SK-N-SH (cell line): ENCODE data around the gene PAFAH1B1. TPM values are rescaled to one million over a fixed set of nuclear protein-coding genes. Genes with fewer than 3 reads are reported as not detected.

ENCODE experiments used
- CTCF ChIA-PET: fragments of 300-600, 350-600 bp; formaldehyde crosslinking; extraction: SDS; loops from one replicate; lab custom pipeline; 2021; lab: Yijun Ruan, JAX
- POLR2A ChIA-PET: fragments of 350-600 bp; sonication (Branson Sonifier 250); formaldehyde crosslinking; extraction: SDS; loops from one replicate; lab custom pipeline; 2020; ENCODE audit warnings: antibody characterized with exemption, inconsistent platforms; lab: Yijun Ruan, JAX
- DNase-seq: peaks from one replicate; pipeline ENCODE4 v3.0.0; 2012
- H2AFZ ChIP-seq: fragments of 200-600 bp; sonication (generic); 2 replicates; pipeline ENCODE4 v1.8.1; 2016; ENCODE audit warnings: antibody characterized with exemption, mild to moderate bottlenecking, low read depth
- H3F3A ChIP-seq: fragments of 200-600 bp; sonication (generic); replicated peaks from 2 replicates; pipeline ENCODE3; 2016; ENCODE audit warnings: antibody characterized with exemption, mild to moderate bottlenecking; ENCODE audit not compliant: insufficient read depth
- H3K27ac ChIP-seq, 2 experiments: fragments of 200-500 bp in 1 of 2; fragments of 200-600 bp in 1 of 2; sonication (Bioruptor generic) in 1 of 2; sonication (generic), shearing (Covaris generic) in 1 of 2; 2 replicates each; pipeline versions ENCODE4 v1.5.1 to v1.6.1; 2014 to 2016; ENCODE audit warnings: low read depth in 2 of 2, inconsistent platforms in 1 of 2, low read length in 1 of 2, mild to moderate bottlenecking in 1 of 2, mixed read lengths in 1 of 2
- H3K27me3 ChIP-seq: fragments of 200-600 bp; sonication (generic), shearing (Covaris generic); 2 replicates; pipeline ENCODE4 v1.6.1; 2016; ENCODE audit warnings: mixed run types; ENCODE audit not compliant: insufficient read depth
- H3K36me3 ChIP-seq, 2 experiments: fragments of 200-500 bp in 1 of 2; fragments of 200-600 bp in 1 of 2; sonication (Bioruptor generic) in 1 of 2; sonication (generic) in 1 of 2; replicated peaks in 1 of 2; 2 replicates each; pipeline versions ENCODE3 to v1.5.1; 2014 to 2016; ENCODE audit warnings: low read length in 1 of 2, mild to moderate bottlenecking in 1 of 2; ENCODE audit not compliant: insufficient read depth in 2 of 2, control insufficient read depth in 1 of 2
- H3K4me1 ChIP-seq, 2 experiments: fragments of 200-500 bp in 1 of 2; fragments of 200-600 bp in 1 of 2; sonication (Bioruptor generic) in 1 of 2; sonication (generic), shearing (Covaris generic) in 1 of 2; 2 replicates each; pipeline versions ENCODE4 v1.5.1 to v1.6.1; 2014 to 2016; ENCODE audit warnings: low read depth in 1 of 2, low read length in 1 of 2, mixed run types in 1 of 2; ENCODE audit not compliant: insufficient read depth in 2 of 2, control insufficient read depth in 1 of 2
- H3K4me2 ChIP-seq: fragments of 200-600 bp; sonication (generic), shearing (Covaris generic); 2 replicates; pipeline ENCODE4 v1.6.1; 2017; ENCODE audit warnings: mixed run types
- H3K4me3 ChIP-seq, 2 experiments: fragments of 200-500 bp in 1 of 2; fragments of 200-600 bp in 1 of 2; sonication (Bioruptor generic) in 1 of 2; sonication (generic), shearing (Covaris generic) in 1 of 2; 2 replicates each; pipeline versions ENCODE4 v1.5.1 to v1.8.1; 2014 to 2016; ENCODE audit warnings: low read depth in 2 of 2, inconsistent platforms in 1 of 2, low read length in 1 of 2, mild to moderate bottlenecking in 1 of 2, mixed read lengths in 1 of 2, moderate library complexity in 1 of 2
- H3K79me2 ChIP-seq: fragments of 200-600 bp; sonication (generic); 2 replicates; pipeline ENCODE4 v1.8.1; 2017; ENCODE audit warnings: mild to moderate bottlenecking; ENCODE audit not compliant: insufficient read depth
- H3K9ac ChIP-seq: fragments of 200-600 bp; sonication (generic); 2 replicates; pipeline ENCODE4 v1.6.1; 2017; ENCODE audit warnings: mixed run types
- H3K9me2 ChIP-seq: fragments of 200-600 bp; sonication (generic); 2 replicates; pipeline ENCODE4 v1.6.1; 2017; ENCODE audit warnings: mixed run types
- H3K9me3 ChIP-seq: fragments of 200-600 bp; sonication (generic); 2 replicates; pipeline ENCODE4 v1.6.1; 2017; ENCODE audit warnings: mixed run types, mild to moderate bottlenecking, moderate library complexity
- H4K20me1 ChIP-seq: fragments of 200-600 bp; sonication (generic); 2 replicates; pipeline ENCODE4 v1.6.1; 2017; ENCODE audit warnings: mild to moderate bottlenecking, mixed run types; ENCODE audit not compliant: insufficient read depth
- EZH2phosphoT487 ChIP-seq: fragments of 200-600 bp; sonication (generic); IDR thresholded peaks from 2 replicates; pipeline ENCODE4 v1.6.1; 2017; ENCODE audit warnings: low read depth, mixed run types, mild to moderate bottlenecking, antibody characterized with exemption, moderate library complexity, borderline replicate concordance
- FOXJ3 ChIP-seq: sonication (generic); formaldehyde crosslinking; IDR thresholded peaks from 2 replicates; pipeline ENCODE4 v1.5.1; 2020; ENCODE audit warnings: mild to moderate bottlenecking, missing genetic modification reagents
- FOXM1 ChIP-seq: IDR thresholded peaks from 2 replicates; pipeline ENCODE4 v1.4.0; 2012; ENCODE audit warnings: low read depth, mild to moderate bottlenecking
- GATA2 ChIP-seq: sonication (generic); formaldehyde crosslinking; IDR thresholded peaks from 2 replicates; pipeline ENCODE4 v1.5.0; 2020; ENCODE audit warnings: mild to moderate bottlenecking, missing genetic modification reagents
- IRF3 ChIP-seq: fragments of 150-350 bp; IDR thresholded peaks from 2 replicates; pipeline ENCODE4 v1.6.1; 2016; ENCODE audit warnings: mild to moderate bottlenecking, low read depth, low read length
- JUND ChIP-seq: IDR thresholded peaks from 2 replicates; pipeline ENCODE4 v1.4.0; 2012
- MAX ChIP-seq: IDR thresholded peaks from 2 replicates; pipeline ENCODE4 v1.4.0; 2012; ENCODE audit warnings: low read depth
- PBX3 ChIP-seq: IDR thresholded peaks from 2 replicates; pipeline ENCODE4; 2012
- RAD21 ChIP-seq: IDR thresholded peaks from 2 replicates; pipeline ENCODE4 v1.6.1; 2012; ENCODE audit warnings: mild to moderate bottlenecking, low read length
- RFX5 ChIP-seq: IDR thresholded peaks from 2 replicates; pipeline ENCODE4 v1.6.1; 2012; ENCODE audit warnings: mild to moderate bottlenecking, improper control_type of control experiment, low read length
- SIN3A ChIP-seq: IDR thresholded peaks from 2 replicates; pipeline ENCODE4 v1.6.1; 2012; ENCODE audit warnings: low read depth, mild to moderate bottlenecking, low read length, moderate library complexity, borderline replicate concordance
- TCF12 ChIP-seq: IDR thresholded peaks from 2 replicates; pipeline ENCODE4 v1.4.0; 2012
- USF1 ChIP-seq: IDR thresholded peaks from 2 replicates; pipeline ENCODE4 v1.4.0; 2012; ENCODE audit warnings: low read depth, borderline replicate concordance
- YY1 ChIP-seq: IDR thresholded peaks from 2 replicates; pipeline ENCODE4 v1.4.0; 2012; ENCODE audit warnings: low read depth, mild to moderate bottlenecking
- WGBS: methylation state at CpG from one replicate; pipeline ENCODE4 v1.1.6; 2017; ENCODE audit warnings: low lambda C conversion rate; 5-methylcytosine and 5-hydroxymethylcytosine counted together
- polyA plus RNA-seq, 3 experiments: library from polyadenylated mRNA; depleted of rRNA; stranded (reverse); fragments of >200 nt; gene quantifications; 2 replicates each; pipeline ENCODE4 v1.2.3, GENCODE V29; 2012
- TF ChIP-seq, protein P1 (sequence below): IDR thresholded peaks from 2 replicates; pipeline ENCODE4 v1.4.0; 2012; ENCODE audit warnings: low read depth, borderline replicate concordance
- TF ChIP-seq, protein P2 (sequence below): fragments of 200-600 bp; sonication (generic); IDR thresholded peaks from 2 replicates; pipeline ENCODE4 v1.6.1; 2017; ENCODE audit warnings: antibody characterized with exemption, mild to moderate bottlenecking, moderate library complexity

Gene PAFAH1B1
- polyA plus RNA-seq, 1 of the 3 experiments (the other 2 are of a cell fraction): 37.3 TPM

DNA sequence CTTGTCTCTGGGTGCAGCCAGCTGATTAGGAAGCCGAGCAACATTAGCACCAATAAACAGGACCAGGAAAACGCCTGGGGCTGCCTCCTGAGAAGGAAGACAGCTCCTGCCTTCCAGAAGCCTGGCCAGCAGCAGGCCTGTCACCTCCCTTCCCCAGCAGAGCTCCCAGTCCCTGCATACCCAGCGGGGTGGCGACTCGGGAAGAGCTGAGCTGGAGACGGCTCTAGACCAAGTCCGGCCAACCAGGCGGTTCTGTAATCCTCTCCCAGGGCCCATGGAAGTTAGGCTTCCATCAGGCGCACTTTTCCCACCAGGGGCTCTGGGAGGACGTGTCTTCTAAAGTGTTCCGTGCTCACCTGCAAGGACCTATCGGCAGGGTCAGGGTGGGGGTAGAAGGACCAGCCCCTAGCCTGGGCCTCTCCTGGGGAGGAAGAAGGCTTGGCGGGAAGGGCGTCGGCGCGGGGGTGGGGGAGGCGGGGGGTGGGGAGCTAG, 130.1 kb downstream of the PAFAH1B1 start:
- Histone ChIP-seq H3K9me2 (no peaks in the 10 kb centered on the region), H3K4me3 (no peak overlapping the region), H3K4me1 (no peaks in the 10 kb centered on the region), H3K9ac (no peak overlapping the region), H3K4me2 (no peak overlapping the region), H3F3A (no peaks in the 10 kb centered on the region), H3K36me3 (no peaks in the 10 kb centered on the region), H3K9me3 (no peaks in the 10 kb centered on the region), H4K20me1 (no peaks in the 10 kb centered on the region), H3K27me3 (no peaks in the 10 kb centered on the region), H2AFZ (no peak overlapping the region), H3K79me2 (no peaks in the 10 kb centered on the region), H3K27ac (no peak overlapping the region)
- 85% methylated on average over 17 of the region's 18 CpGs for WGBS
- ChIA-PET POLR2A (no interaction called here), CTCF (no interaction called here)
- no peak for DNase-seq
- TF ChIP-seq SIN3A: no peak
- no peak for TF ChIP-seq GATA2
- no peak for TF ChIP-seq IRF3
- no peak for TF ChIP-seq YY1
- TF ChIP-seq, protein P1, sequence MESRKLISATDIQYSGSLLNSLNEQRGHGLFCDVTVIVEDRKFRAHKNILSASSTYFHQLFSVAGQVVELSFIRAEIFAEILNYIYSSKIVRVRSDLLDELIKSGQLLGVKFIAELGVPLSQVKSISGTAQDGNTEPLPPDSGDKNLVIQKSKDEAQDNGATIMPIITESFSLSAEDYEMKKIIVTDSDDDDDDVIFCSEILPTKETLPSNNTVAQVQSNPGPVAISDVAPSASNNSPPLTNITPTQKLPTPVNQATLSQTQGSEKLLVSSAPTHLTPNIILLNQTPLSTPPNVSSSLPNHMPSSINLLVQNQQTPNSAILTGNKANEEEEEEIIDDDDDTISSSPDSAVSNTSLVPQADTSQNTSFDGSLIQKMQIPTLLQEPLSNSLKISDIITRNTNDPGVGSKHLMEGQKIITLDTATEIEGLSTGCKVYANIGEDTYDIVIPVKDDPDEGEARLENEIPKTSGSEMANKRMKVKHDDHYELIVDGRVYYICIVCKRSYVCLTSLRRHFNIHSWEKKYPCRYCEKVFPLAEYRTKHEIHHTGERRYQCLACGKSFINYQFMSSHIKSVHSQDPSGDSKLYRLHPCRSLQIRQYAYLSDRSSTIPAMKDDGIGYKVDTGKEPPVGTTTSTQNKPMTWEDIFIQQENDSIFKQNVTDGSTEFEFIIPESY: no peak
- TF ChIP-seq FOXJ3: no peak

DNA sequence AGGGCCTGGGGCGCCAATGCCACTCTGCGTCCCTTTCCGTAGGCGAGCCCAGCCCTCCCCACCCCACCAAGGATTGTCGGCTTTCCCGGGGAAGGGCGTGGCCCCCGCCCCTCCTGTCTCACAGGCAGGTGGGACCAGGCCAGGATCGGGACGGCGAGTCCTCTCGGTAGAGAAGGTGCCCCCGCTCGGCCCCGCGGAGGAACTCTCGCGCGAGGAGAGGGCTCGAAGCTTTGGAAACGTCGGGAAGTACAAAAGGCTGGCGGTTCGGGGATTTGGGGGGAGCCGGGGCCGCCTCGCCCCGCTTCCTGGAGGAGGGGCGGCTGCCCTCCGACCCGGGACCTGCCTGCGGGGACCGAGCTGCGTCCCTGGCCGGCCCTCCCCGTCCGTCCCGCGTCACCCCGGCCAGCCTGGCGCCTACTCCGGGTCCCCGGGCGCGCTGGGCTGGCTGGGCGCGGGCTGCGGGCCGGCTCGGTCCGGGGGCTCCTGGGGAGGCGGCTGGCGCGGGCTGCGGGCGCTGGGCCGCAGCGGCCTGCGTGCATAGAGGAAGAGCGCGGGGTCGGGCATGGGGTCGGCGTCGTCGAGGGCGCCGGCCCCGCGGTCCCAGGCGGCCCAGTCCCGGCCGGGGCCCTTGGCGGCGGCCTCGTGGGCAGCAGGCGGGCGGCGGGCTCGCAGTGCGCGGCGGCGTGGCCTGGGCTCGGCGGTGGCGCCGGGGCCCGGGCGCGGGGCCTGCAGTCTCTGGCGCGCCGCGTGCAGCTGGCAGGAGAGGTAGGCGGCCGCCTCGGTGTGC, 130.7 kb downstream of the PAFAH1B1 start:
- POLR2A ChIA-PET: no interaction called here

More for the DNA sequence above, 130.7 kb downstream of the PAFAH1B1 start:
- Histone ChIP-seq H3F3A (no peaks in the 10 kb centered on the region), H3K4me2 (no peak overlapping the region), H3K79me2 (no peaks in the 10 kb centered on the region), H3K4me3 (no peak overlapping the region), H3K36me3 (no peaks in the 10 kb centered on the region), H4K20me1 (no peaks in the 10 kb centered on the region), H3K4me1 (no peaks in the 10 kb centered on the region), H3K9me2 (no peaks in the 10 kb centered on the region), H3K9me3 (no peaks in the 10 kb centered on the region), H3K27me3 (no peaks in the 10 kb centered on the region), H2AFZ (no peak overlapping the region), H3K9ac (no peak overlapping the region), H3K27ac (no peak overlapping the region)
- CTCF ChIA-PET: no interaction called here
- TF ChIP-seq JUND (no peak), MAX (no peak), RFX5 (no peak), TCF12 (no peak), EZH2phosphoT487 (no peak), USF1 (no peak), GATA2 (no peak), FOXM1 (no peak), RAD21 (no peak), PBX3 (no peak)
- TF ChIP-seq, protein P2, sequence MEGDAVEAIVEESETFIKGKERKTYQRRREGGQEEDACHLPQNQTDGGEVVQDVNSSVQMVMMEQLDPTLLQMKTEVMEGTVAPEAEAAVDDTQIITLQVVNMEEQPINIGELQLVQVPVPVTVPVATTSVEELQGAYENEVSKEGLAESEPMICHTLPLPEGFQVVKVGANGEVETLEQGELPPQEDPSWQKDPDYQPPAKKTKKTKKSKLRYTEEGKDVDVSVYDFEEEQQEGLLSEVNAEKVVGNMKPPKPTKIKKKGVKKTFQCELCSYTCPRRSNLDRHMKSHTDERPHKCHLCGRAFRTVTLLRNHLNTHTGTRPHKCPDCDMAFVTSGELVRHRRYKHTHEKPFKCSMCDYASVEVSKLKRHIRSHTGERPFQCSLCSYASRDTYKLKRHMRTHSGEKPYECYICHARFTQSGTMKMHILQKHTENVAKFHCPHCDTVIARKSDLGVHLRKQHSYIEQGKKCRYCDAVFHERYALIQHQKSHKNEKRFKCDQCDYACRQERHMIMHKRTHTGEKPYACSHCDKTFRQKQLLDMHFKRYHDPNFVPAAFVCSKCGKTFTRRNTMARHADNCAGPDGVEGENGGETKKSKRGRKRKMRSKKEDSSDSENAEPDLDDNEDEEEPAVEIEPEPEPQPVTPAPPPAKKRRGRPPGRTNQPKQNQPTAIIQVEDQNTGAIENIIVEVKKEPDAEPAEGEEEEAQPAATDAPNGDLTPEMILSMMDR: no peak
- 90% methylated on average over 52 of the region's 98 CpGs for WGBS
- DNase-seq: peak; percentile 34
